DND-41 (cell line): Measurements from ENCODE around the gene GNA14.

ENCODE experiments used
- CTCF ChIP-seq: IDR thresholded peaks from 2 replicates; pipeline ENCODE4 v1.5.1; 2012; ENCODE audit warnings: borderline replicate concordance, low read length, moderate library complexity, mild to moderate bottlenecking; ENCODE audit not compliant: poor library complexity, severe bottlenecking; ENCODE audit errors: extremely low read depth
- EZH2 ChIP-seq: IDR thresholded peaks from 3 replicates; pipeline ENCODE4 v1.6.1; 2012; ENCODE audit warnings: borderline replicate concordance, low read depth, mild to moderate bottlenecking, moderate library complexity, low read length, inconsistent platforms; ENCODE audit not compliant: severe bottlenecking

GRCh38 chr9:77474936-77475335, 173.2 kb downstream of the GNA14 start:
- no peak for TF ChIP-seq CTCF
- TF ChIP-seq EZH2, result no peak
